Neuronal stem cell (in vitro differentiated cells): Measurements from ENCODE around the gene AKAP9.

Source experiments
- DNase-seq: peaks from one replicate; pipeline ENCODE4 v3.0.0-alpha.2; 2013; ENCODE audit warnings: low spot score
- H2AFZ ChIP-seq: one replicate; pipeline ENCODE4 v1.6.1; 2013; ENCODE audit warnings: mild to moderate bottlenecking, low read length, inconsistent platforms
- H2AK5ac ChIP-seq: 2 replicates; pipeline ENCODE4 v1.6.1; 2013; ENCODE audit warnings: low read depth, mild to moderate bottlenecking, inconsistent platforms, low read length, moderate library complexity, mixed read lengths
- H2BK120ac ChIP-seq: 2 replicates; pipeline ENCODE4 v1.6.1; 2013; ENCODE audit warnings: low read depth, mild to moderate bottlenecking, inconsistent platforms, low read length, moderate library complexity, mixed read lengths
- H2BK12ac ChIP-seq: one replicate; pipeline ENCODE4 v1.6.1; 2013; ENCODE audit warnings: low read length, inconsistent platforms
- H2BK15ac ChIP-seq: 2 replicates; pipeline ENCODE4 v1.6.1; 2013; ENCODE audit warnings: mild to moderate bottlenecking, low read length, inconsistent platforms, mixed read lengths
- H2BK5ac ChIP-seq: one replicate; pipeline ENCODE4 v1.6.1; 2013; ENCODE audit warnings: inconsistent platforms, mild to moderate bottlenecking, low read length, moderate library complexity
- H3K14ac ChIP-seq: one replicate; pipeline ENCODE4 v1.6.1; 2013; ENCODE audit warnings: low read length, inconsistent platforms
- H3K18ac ChIP-seq: 2 replicates; pipeline ENCODE4 v1.6.1; 2013; ENCODE audit warnings: low read length, inconsistent platforms
- H3K23ac ChIP-seq: 2 replicates; pipeline ENCODE4 v1.6.1; 2013; ENCODE audit warnings: low read depth, mild to moderate bottlenecking, mixed read lengths, low read length, inconsistent platforms; ENCODE audit not compliant: poor library complexity
- H3K27ac ChIP-seq: replicated peaks from 3 replicates; pipeline ENCODE4 v1.5.1; 2013; ENCODE audit warnings: low read length, inconsistent platforms
- H3K27me3 ChIP-seq, 3 experiments: 2 replicates each; pipeline ENCODE4 v1.6.1; 2013; ENCODE audit warnings: low read length in 3 of 3, mild to moderate bottlenecking in 2 of 3, inconsistent platforms in 1 of 3, low read depth in 1 of 3, mixed read lengths in 1 of 3, moderate library complexity in 1 of 3; ENCODE audit not compliant: control insufficient read depth in 3 of 3, insufficient read depth in 3 of 3
- H3K36me3 ChIP-seq, 2 donors: replicated peaks in 1 of 2; 2 replicates each; pipeline ENCODE4 v1.6.1; 2013; ENCODE audit warnings: low read length in 2 of 2; ENCODE audit not compliant: control insufficient read depth in 2 of 2, insufficient read depth in 2 of 2
- H3K4ac ChIP-seq: 2 replicates; pipeline ENCODE4 v1.6.1; 2013; ENCODE audit warnings: inconsistent platforms, mild to moderate bottlenecking, low read length, moderate library complexity
- H3K4me1 ChIP-seq, 2 donors: 1 replicate in 1 of 2; 2 replicates in 1 of 2; pipeline ENCODE4 v1.6.1; 2013; ENCODE audit warnings: low read length in 2 of 2, low read depth in 1 of 2; ENCODE audit not compliant: control insufficient read depth in 2 of 2, insufficient read depth in 1 of 2
- H3K4me2 ChIP-seq: one replicate; pipeline ENCODE4 v1.6.1; 2013; ENCODE audit warnings: mild to moderate bottlenecking, low read length, inconsistent platforms; ENCODE audit not compliant: insufficient read depth, poor library complexity, severe bottlenecking
- H3K4me3 ChIP-seq, 2 donors: 2 replicates each; pipeline ENCODE4 v1.5.1; 2013; ENCODE audit warnings: low read length in 2 of 2, mild to moderate bottlenecking in 2 of 2, inconsistent platforms in 1 of 2, moderate library complexity in 1 of 2
- H3K79me1 ChIP-seq: one replicate; pipeline ENCODE4 v1.6.1; 2013; ENCODE audit warnings: low read depth, mild to moderate bottlenecking, inconsistent platforms, low read length, moderate library complexity
- H3K9ac ChIP-seq: one replicate; pipeline ENCODE4 v1.6.1; 2013; ENCODE audit warnings: mild to moderate bottlenecking, low read depth, low read length, inconsistent platforms; ENCODE audit not compliant: poor library complexity
- H3K9me3 ChIP-seq, 2 donors: replicated peaks in 1 of 2; 2 replicates each; pipeline versions ENCODE3 to v1.6.1; 2013; ENCODE audit warnings: low read length in 2 of 2, mild to moderate bottlenecking in 2 of 2, inconsistent platforms in 1 of 2, low read depth in 1 of 2, mixed read lengths in 1 of 2, moderate library complexity in 1 of 2; ENCODE audit not compliant: control insufficient read depth in 2 of 2, insufficient read depth in 1 of 2
- H4K8ac ChIP-seq: one replicate; pipeline ENCODE4 v1.6.1; 2013; ENCODE audit warnings: low read depth, mild to moderate bottlenecking, inconsistent platforms, low read length, moderate library complexity
- H4K91ac ChIP-seq: one replicate; pipeline ENCODE4 v1.6.1; 2013; ENCODE audit warnings: low read length, low read depth, mild to moderate bottlenecking, inconsistent platforms; ENCODE audit not compliant: poor library complexity
- WGBS, 2 donors: extraction: QIAGEN DNeasy Blood & Tissue Kit; methylation state at CpG; one replicate each; pipeline ENCODE4 v1.1.7; 2013; ENCODE audit warnings: missing lambda C conversion rate in 2 of 2, mixed read lengths in 1 of 2; ENCODE audit not compliant: insufficient read length in 2 of 2, insufficient replicate concordance in 1 of 2; ENCODE audit errors: extremely low coverage in 2 of 2; 5-methylcytosine and 5-hydroxymethylcytosine counted together

The AKAP9 gene

GRCh38 chr7:91911121-91911520 lies 29.5 kb upstream of the AKAP9 start:
- no peak overlapping the region for H3K4me2 ChIP-seq
- no peak overlapping the region for H3K9ac ChIP-seq
- H2BK120ac ChIP-seq, result no peak overlapping the region
- H3K23ac ChIP-seq, result no peak overlapping the region
- H2AFZ ChIP-seq, result no peak overlapping the region
- no peak overlapping the region for H3K27ac ChIP-seq
- H3K27me3 ChIP-seq, result no peaks in the 10 kb centered on the region
- H3K4me1 ChIP-seq, result no peaks in the 10 kb centered on the region
- no peak overlapping the region for H3K18ac ChIP-seq
- no peak for DNase-seq
- no peak overlapping the region for H2BK5ac ChIP-seq
- no peaks in the 10 kb centered on the region for H3K79me1 ChIP-seq
- no peak overlapping the region for H3K14ac ChIP-seq
- H3K9me3 ChIP-seq, result no peaks in the 10 kb centered on the region
- no peak overlapping the region for H2AK5ac ChIP-seq
- no peak overlapping the region for H2BK15ac ChIP-seq
- WGBS, 2 donors, result no CpG with 5 or more reads among the region's 4 CpGs
- H2BK12ac ChIP-seq, result no peak overlapping the region
- no peaks in the 10 kb centered on the region for H3K36me3 ChIP-seq
- no peak overlapping the region for H4K91ac ChIP-seq
- no peak overlapping the region for H4K8ac ChIP-seq
- no peak overlapping the region for H3K4ac ChIP-seq
- no peak overlapping the region for H3K4me3 ChIP-seq

GRCh38 chr7:91912494-91912893 lies 28.2 kb upstream of the AKAP9 start:
- H3K9me3 ChIP-seq, result no peaks in the 10 kb centered on the region
- H3K9ac ChIP-seq, result no peak overlapping the region
- no peak overlapping the region for H2BK15ac ChIP-seq
- DNase-seq, result no peak
- H3K4ac ChIP-seq, result no peak overlapping the region
- no peak overlapping the region for H2BK5ac ChIP-seq
- H2AFZ ChIP-seq, result no peak overlapping the region
- no peaks in the 10 kb centered on the region for H3K27me3 ChIP-seq
- no peak overlapping the region for H3K23ac ChIP-seq
- H4K91ac ChIP-seq, result no peak overlapping the region
- H3K79me1 ChIP-seq, result no peaks in the 10 kb centered on the region
- no peak overlapping the region for H3K4me2 ChIP-seq
- H3K27ac ChIP-seq, result no peak overlapping the region
- no peak overlapping the region for H2AK5ac ChIP-seq
- no peak overlapping the region for H3K14ac ChIP-seq
- H2BK12ac ChIP-seq, result no peak overlapping the region
- H4K8ac ChIP-seq, result no peak overlapping the region
- H3K18ac ChIP-seq, result no peak overlapping the region
- no peak overlapping the region for H3K4me3 ChIP-seq
- no peaks in the 10 kb centered on the region for H3K4me1 ChIP-seq
- no peak overlapping the region for H2BK120ac ChIP-seq
- H3K36me3 ChIP-seq, result no peaks in the 10 kb centered on the region

DNA sequence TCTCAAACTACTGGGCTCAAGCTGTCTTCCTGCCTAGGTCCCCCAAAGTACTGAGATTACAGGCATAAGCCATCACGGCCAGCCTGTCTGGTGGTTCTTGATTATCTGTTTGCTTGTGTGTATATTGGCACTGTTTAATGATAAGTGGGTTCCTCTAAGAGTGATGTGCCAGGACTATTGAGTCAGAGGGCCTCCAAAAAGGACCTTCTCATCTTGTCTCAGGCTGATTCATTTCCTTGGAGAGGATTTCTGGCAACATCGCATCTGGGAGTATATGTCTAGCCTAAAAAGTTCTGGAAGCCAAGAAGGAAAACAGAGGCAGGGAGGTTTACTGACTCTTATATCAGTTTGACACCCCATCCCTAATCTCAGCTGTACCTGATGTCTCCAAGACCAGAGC lies 27.1 kb upstream of the AKAP9 start:
- no peak overlapping the region for H4K8ac ChIP-seq
- H2BK5ac ChIP-seq, result no peak overlapping the region
- H3K4me1 ChIP-seq, result no peaks in the 10 kb centered on the region
- H3K18ac ChIP-seq, result no peak overlapping the region
- H2BK120ac ChIP-seq, result no peak overlapping the region
- H2BK15ac ChIP-seq, result no peak overlapping the region
- no peak overlapping the region for H2AFZ ChIP-seq
- H2AK5ac ChIP-seq, result no peak overlapping the region
- no peaks in the 10 kb centered on the region for H3K9me3 ChIP-seq
- no peaks in the 10 kb centered on the region for H3K36me3 ChIP-seq
- H4K91ac ChIP-seq, result no peak overlapping the region
- H3K9ac ChIP-seq, result no peak overlapping the region
- no peak overlapping the region for H2BK12ac ChIP-seq
- no peaks in the 10 kb centered on the region for H3K79me1 ChIP-seq
- no CpG with 5 or more reads among the region's 2 CpGs for WGBS, 2 donors
- no peak overlapping the region for H3K27ac ChIP-seq
- no peak overlapping the region for H3K14ac ChIP-seq
- H3K27me3 ChIP-seq, result no peaks in the 10 kb centered on the region
- no peak for DNase-seq
- no peak overlapping the region for H3K4me2 ChIP-seq
- no peak overlapping the region for H3K4me3 ChIP-seq
- H3K4ac ChIP-seq, result no peak overlapping the region
- no peak overlapping the region for H3K23ac ChIP-seq

DNA sequence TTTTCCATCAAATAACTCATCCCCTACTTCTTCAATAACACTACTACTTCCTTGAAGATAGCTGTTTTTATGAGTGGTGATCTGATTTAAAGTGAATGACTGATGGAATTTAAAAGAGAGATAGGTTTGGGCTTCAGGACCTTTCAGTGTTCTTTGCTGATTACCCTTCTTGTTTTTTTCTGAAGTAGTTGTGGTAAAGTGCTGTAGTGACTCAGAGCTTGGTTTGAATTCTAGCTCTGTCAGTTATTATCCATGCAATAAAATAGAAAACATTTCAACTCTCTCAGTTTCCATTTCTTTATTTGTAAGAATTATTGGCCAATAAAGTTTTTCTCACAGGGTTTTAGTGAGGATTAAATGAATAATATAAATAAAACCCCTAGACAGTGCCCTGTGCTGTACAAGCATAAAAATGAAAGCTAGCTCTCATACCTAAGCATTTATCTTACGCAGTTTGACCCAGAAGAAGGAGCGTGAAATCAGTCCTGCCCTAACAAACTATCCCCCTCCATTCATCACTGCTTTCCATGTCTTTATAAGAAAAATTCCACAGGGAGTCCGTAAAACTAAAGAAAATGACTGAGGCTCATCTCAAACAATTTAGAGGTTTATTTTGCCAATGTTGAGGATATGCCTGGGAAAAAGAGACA lies 25.1 kb upstream of the AKAP9 start:
- no peak overlapping the region for H2BK12ac ChIP-seq
- no peak for DNase-seq
- H2BK120ac ChIP-seq, result no peak overlapping the region
- no peak overlapping the region for H3K14ac ChIP-seq
- H4K8ac ChIP-seq, result no peak overlapping the region
- H2BK5ac ChIP-seq, result no peak overlapping the region
- H3K4me2 ChIP-seq, result no peak overlapping the region
- no peak overlapping the region for H2BK15ac ChIP-seq
- no peak overlapping the region for H3K27ac ChIP-seq
- H3K9ac ChIP-seq, result no peak overlapping the region
- H3K4me3 ChIP-seq, result no peak overlapping the region
- no peaks in the 10 kb centered on the region for H3K9me3 ChIP-seq
- H4K91ac ChIP-seq, result no peak overlapping the region
- H3K4me1 ChIP-seq, result no peaks in the 10 kb centered on the region
- no peaks in the 10 kb centered on the region for H3K36me3 ChIP-seq
- WGBS, 2 donors, result no CpG with 5 or more reads among the region's 3 CpGs
- no peak overlapping the region for H3K18ac ChIP-seq
- no peaks in the 10 kb centered on the region for H3K27me3 ChIP-seq
- no peak overlapping the region for H2AFZ ChIP-seq
- H2AK5ac ChIP-seq, result no peak overlapping the region
- no peak overlapping the region for H3K23ac ChIP-seq
- no peaks in the 10 kb centered on the region for H3K79me1 ChIP-seq
- no peak overlapping the region for H3K4ac ChIP-seq
